Naive thymus-derived CD8-positive, alpha-beta T cell (primary cell): ENCODE results near the gene IRF2. TPM values are rescaled to one million over a fixed set of nuclear protein-coding genes. Genes with fewer than 3 reads are reported as not detected.

Experiments used
- ATAC-seq, 2 donors: fragments of 150-1000 bp; cut with Tn5 transposase in 1 of 2; sonication (Bioruptor Pico), chemical (Tn5 transposase) in 1 of 2; 1 replicate in 1 of 2; 2 replicates in 1 of 2; pipeline ENCODE4 v1.10.0; 2021; ENCODE audit warnings: mild to moderate bottlenecking in 2 of 2, moderate library complexity in 2 of 2
- POLR2A ChIA-PET: fragments of 350-600 bp; sonication (Branson Sonifier 250); formaldehyde crosslinking; loops from one replicate; lab custom pipeline; 2021; ENCODE audit warnings: antibody characterized with exemption; lab: Charles Lee
- DNase-seq, 10 donors: peaks; one replicate each; pipeline versions ENCODE4 v3.0.0 to v3.0.0-alpha.2; 2020 to 2022
- H3K27ac Mint-ChIP-seq, 10 donors: one replicate each; pipeline ENCODE4 v1.8.0; 2020 to 2022; ENCODE audit warnings: mild to moderate bottlenecking in 10 of 10, mixed read lengths in 10 of 10, moderate library complexity in 4 of 10, inconsistent platforms in 1 of 10
- H3K27me3 Mint-ChIP-seq, 5 donors: one replicate each; pipeline ENCODE4 v1.8.0; 2021 to 2022; ENCODE audit warnings: mixed read lengths in 5 of 5
- H3K36me3 Mint-ChIP-seq, 3 donors: one replicate each; pipeline ENCODE4 v1.8.0; 2020 to 2022; ENCODE audit warnings: mixed read lengths in 3 of 3, mild to moderate bottlenecking in 2 of 3, inconsistent platforms in 1 of 3
- H3K4me1 Mint-ChIP-seq, 4 donors: one replicate each; pipeline ENCODE4 v1.8.0; 2021 to 2022; ENCODE audit warnings: mixed read lengths in 4 of 4
- H3K4me3 Mint-ChIP-seq, 10 donors: one replicate each; pipeline ENCODE4 v1.8.0; 2020 to 2022; ENCODE audit warnings: mild to moderate bottlenecking in 10 of 10, mixed read lengths in 10 of 10, moderate library complexity in 6 of 10, inconsistent platforms in 1 of 10
- H3K9me3 Mint-ChIP-seq, 9 donors: one replicate each; pipeline ENCODE4 v1.8.0; 2020 to 2022; ENCODE audit warnings: mixed read lengths in 9 of 9, mild to moderate bottlenecking in 3 of 9, inconsistent platforms in 1 of 9, moderate library complexity in 1 of 9
- polyA plus RNA-seq, 3 donors: library from polyadenylated mRNA; unstranded; fragments of 300-500 nt; fragmentation: Illumina TruSeq; gene quantifications; one replicate each; pipeline ENCODE4 v1.2.3, GENCODE V29; 2021
- total RNA-seq, 8 experiments: library from RNA in 2 of 8; stranded (reverse) in 2 of 8; gene quantifications; one replicate each; pipeline ENCODE4 v1.2.3 and lab custom pipeline; 2021 to 2026

IRF2 gene
- 10 to 100 TPM; 62.6 to 77.1 TPM for total RNA-seq
- polyA plus RNA-seq: 10 to 100 TPM; 72.7 to 80.7 (median 78.3) TPM
- 24.1 to 81.0 (median 46.8) reads per million in 6 experiments for total RNA-seq (lab: John Stamatoyannopoulos, UW)

- Mint-ChIP-seq H3K27ac (peak within 1 kb of the TSS; percentile 97 to 99 (median 98)), H3K27me3 (no peaks in the 10 kb centered on the region), H3K36me3 (peaks cover 4 to 20% (median 6%) of the 10 kb centered on the region in 3 donors), H3K4me3 (peak within 1 kb of the TSS; percentile 92 to 100 (median 98)), H3K4me1 (peaks cover 40 to 70% (median 68%) of the 10 kb centered on the region in 4 donors), H3K9me3 (peaks cover 0 to 2% (median 0%) of the 10 kb centered on the region in 9 donors)
- ATAC-seq: peak; percentile 78 to 82
- DNase-seq: peak; percentile 85 to 99 (median 95)
- POLR2A ChIA-PET: interaction anchor here (0.6 to 5.5 kb wide), 30 partner anchors 9 to 1030 kb away, joined by 3 to 81 read pairs (median 4); partner anchors contain the start of genes CASP3, CDKN2AIP, CENPU and ING2
Measured at GRCh38 chr4:184474263-184475095, at the start of gene IRF2. Gene IRF2 (minus strand): TSS chr4:184474550. CDS start chr4:184429064, 45,486 bp downstream.

- H3K27ac Mint-ChIP-seq: peak overlapping the region in 1 of 10 donors; percentile 4
- DNase-seq: no peak
- POLR2A ChIA-PET: interaction anchor here (1.2 kb wide), 1 partner anchor 19 kb away, joined by 4 read pairs; no protein-coding TSS in a partner anchor
Measured at GRCh38 chr4:184515606-184516005, 41.3 kb upstream of the IRF2 start.

GRCh38 chr4:184514121-184514988 lies 40.0 kb upstream of the IRF2 start:
- Mint-ChIP-seq H3K4me1 (peaks cover 8 to 25% (median 15%) of the 10 kb centered on the region in 4 donors), H3K27ac (peak overlapping the region in 2 of 10 donors; percentile 43 to 69), H3K4me3 (peak overlapping the region in 3 of 10 donors; percentile 14 to 47 (median 39)), H3K9me3 (peaks cover 0 to 8% (median 5%) of the 10 kb centered on the region in 9 donors), H3K36me3 (peaks cover 0 to 3% (median 0%) of the 10 kb centered on the region in 3 donors), H3K27me3 (no peaks in the 10 kb centered on the region)
- DNase-seq: no peak
- POLR2A ChIA-PET: interaction anchor here (1.0 to 1.2 kb wide), 4 partner anchors 10 to 40 kb away, joined by 3 to 5 read pairs (median 4); partner anchors contain the start of gene IRF2
- no peak for ATAC-seq

More at GRCh38 chr4:184515606-184516005, 41.3 kb upstream of the IRF2 start:
- Mint-ChIP-seq H3K36me3 (peaks cover 0 to 2% (median 0%) of the 10 kb centered on the region in 3 donors), H3K9me3 (peaks cover 0 to 9% (median 3%) of the 10 kb centered on the region in 9 donors), H3K4me1 (peaks cover 6 to 18% (median 15%) of the 10 kb centered on the region in 4 donors), H3K4me3 (no peak overlapping the region), H3K27me3 (no peaks in the 10 kb centered on the region)
- no peak for ATAC-seq

- Mint-ChIP-seq H3K4me1 (peaks cover 8 to 25% (median 15%) of the 10 kb centered on the region in 4 donors), H3K4me3 (peak overlapping the region in 1 of 10 donors; percentile 39), H3K9me3 (peaks cover 0 to 5% (median 4%) of the 10 kb centered on the region in 9 donors), H3K36me3 (peaks cover 0 to 3% (median 0%) of the 10 kb centered on the region in 3 donors), H3K27ac (peak overlapping the region in 1 of 10 donors; percentile 43), H3K27me3 (no peaks in the 10 kb centered on the region)
- POLR2A ChIA-PET: interaction anchor here (1.0 to 1.2 kb wide), 3 partner anchors 9 to 39 kb away, joined by 3 to 5 read pairs (median 3); partner anchors contain the start of gene IRF2
- no peak for DNase-seq
- no peak for ATAC-seq
Measured at GRCh38 chr4:184513802-184514120, 39.4 kb upstream of the IRF2 start.

GRCh38 chr4:184511156-184511555 lies 36.8 kb upstream of the IRF2 start:
- H3K36me3 Mint-ChIP-seq: peaks cover 0 to 3% (median 0%) of the 10 kb centered on the region in 3 donors
- H3K4me1 Mint-ChIP-seq: peaks cover 11 to 38% (median 24%) of the 10 kb centered on the region in 4 donors
- H3K27me3 Mint-ChIP-seq: no peaks in the 10 kb centered on the region
- no peak for DNase-seq
- POLR2A ChIA-PET: no interaction called here
- no peak overlapping the region for H3K27ac Mint-ChIP-seq
- no peak for ATAC-seq
- no peak overlapping the region for H3K4me3 Mint-ChIP-seq
- peaks cover 0 to 5% (median 0%) of the 10 kb centered on the region in 9 donors for H3K9me3 Mint-ChIP-seq

- ATAC-seq (no peak), DNase-seq (no peak)
- Mint-ChIP-seq H3K27ac (no peak overlapping the region), H3K4me1 (peaks cover 11 to 38% (median 24%) of the 10 kb centered on the region in 4 donors), H3K36me3 (peaks cover 0 to 3% (median 0%) of the 10 kb centered on the region in 3 donors), H3K4me3 (no peak overlapping the region), H3K27me3 (no peaks in the 10 kb centered on the region), H3K9me3 (peaks cover 0 to 5% (median 0%) of the 10 kb centered on the region in 9 donors)
- POLR2A ChIA-PET: no interaction called here
Measured at GRCh38 chr4:184510401-184510800, 36.1 kb upstream of the IRF2 start.

GRCh38 chr4:184506527-184507121 lies 32.3 kb upstream of the IRF2 start:
- peak; percentile 86 for ATAC-seq
- H3K27me3 Mint-ChIP-seq: no peaks in the 10 kb centered on the region
- peaks cover 0 to 5% (median 0%) of the 10 kb centered on the region in 9 donors for H3K9me3 Mint-ChIP-seq
- H3K4me3 Mint-ChIP-seq: peak overlapping the region in 6 of 10 donors; percentile 13 to 53 (median 36)
- DNase-seq: peak in 5 of 10 donors; percentile 11 to 41 (median 32)
- POLR2A ChIA-PET: interaction anchor here (0.8 to 1.1 kb wide), 3 partner anchors 30 to 32 kb away, joined by 3 read pairs; partner anchors contain the start of gene IRF2
- peak overlapping the region in 7 of 10 donors; percentile 14 to 93 (median 67) for H3K27ac Mint-ChIP-seq
- peaks cover 0 to 3% (median 0%) of the 10 kb centered on the region in 3 donors for H3K36me3 Mint-ChIP-seq
- H3K4me1 Mint-ChIP-seq: peaks cover 16 to 45% (median 34%) of the 10 kb centered on the region in 4 donors

- Mint-ChIP-seq H3K27me3 (no peaks in the 10 kb centered on the region), H3K27ac (peak overlapping the region in 9 of 10 donors; percentile 63 to 92 (median 89)), H3K36me3 (no peaks in the 10 kb centered on the region), H3K4me1 (peaks cover 14 to 38% (median 34%) of the 10 kb centered on the region in 4 donors), H3K4me3 (peak overlapping the region; percentile 54 to 83 (median 74)), H3K9me3 (peaks cover 0 to 2% (median 0%) of the 10 kb centered on the region in 9 donors)
- ATAC-seq (no peak), DNase-seq (no peak)
- POLR2A ChIA-PET: interaction anchor here (0.9 to 2.4 kb wide), 4 partner anchors 9 to 33 kb away, joined by 4 to 13 read pairs (median 7); partner anchors contain the start of gene IRF2
Measured at GRCh38 chr4:184504385-184504784, 30.0 kb upstream of the IRF2 start.

GRCh38 chr4:184503869-184504300 lies 29.5 kb upstream of the IRF2 start:
- ATAC-seq (peak; percentile 73 to 74), DNase-seq (peak in 5 of 10 donors; percentile 5 to 39 (median 22))
- POLR2A ChIA-PET: interaction anchor here (0.7 to 2.4 kb wide), 4 partner anchors 24 to 33 kb away, joined by 3 to 13 read pairs (median 6); partner anchors contain the start of gene IRF2
- H3K9me3 Mint-ChIP-seq: no peaks in the 10 kb centered on the region
- peak overlapping the region; percentile 54 to 83 (median 74) for H3K4me3 Mint-ChIP-seq
- peak overlapping the region; percentile 63 to 92 (median 88) for H3K27ac Mint-ChIP-seq
- H3K36me3 Mint-ChIP-seq: no peaks in the 10 kb centered on the region
- H3K4me1 Mint-ChIP-seq: peaks cover 14 to 38% (median 34%) of the 10 kb centered on the region in 4 donors
- no peaks in the 10 kb centered on the region for H3K27me3 Mint-ChIP-seq

GRCh38 chr4:184500748-184501589 lies 26.6 kb upstream of the IRF2 start:
- Mint-ChIP-seq H3K9me3 (no peaks in the 10 kb centered on the region), H3K36me3 (no peaks in the 10 kb centered on the region), H3K27me3 (no peaks in the 10 kb centered on the region), H3K27ac (peak overlapping the region in 1 of 10 donors; percentile 27), H3K4me1 (peaks cover 11 to 27% (median 25%) of the 10 kb centered on the region in 4 donors), H3K4me3 (no peak overlapping the region)
- POLR2A ChIA-PET: no interaction called here
- ATAC-seq (no peak), DNase-seq (no peak)
